ENCODE data around the gene BIN1.
"Not testable (repeated sequence)": the region's sequence is repeated elsewhere in the genome, so short reads cannot be mapped to it uniquely, and the experiment has no call there.

BIN1 gene

GRCh38 chr2:127133793-127134192 lies 26.8 kb upstream of the BIN1 start:
- FAIRE-seq: no peak

- no peak for FAIRE-seq
Measured at GRCh38 chr2:127130421-127130820, 23.5 kb upstream of the BIN1 start.

- FAIRE-seq: no peak
Measured at GRCh38 chr2:127129937-127130336, 23.0 kb upstream of the BIN1 start.

- FAIRE-seq: no peak
Measured at GRCh38 chr2:127128445-127128904, 21.5 kb upstream of the BIN1 start.

GRCh38 chr2:127125821-127126220 lies 18.9 kb upstream of the BIN1 start:
- FAIRE-seq: no peak

- no peak for FAIRE-seq
Measured at GRCh38 chr2:127124426-127124825, 17.5 kb upstream of the BIN1 start.

GRCh38 chr2:127122361-127123027 lies 15.5 kb upstream of the BIN1 start:
- FAIRE-seq: no peak

- FAIRE-seq: no peak
Measured at GRCh38 chr2:127121776-127122176, 14.8 kb upstream of the BIN1 start.

- FAIRE-seq: no peak
Measured at GRCh38 chr2:127121353-127121752, 14.4 kb upstream of the BIN1 start.

GRCh38 chr2:127120408-127120807 lies 13.5 kb upstream of the BIN1 start:
- FAIRE-seq: not testable (repeated sequence)

GRCh38 chr2:127118467-127118866 lies 11.5 kb upstream of the BIN1 start:
- no peak for FAIRE-seq

GRCh38 chr2:127118038-127118437 lies 11.1 kb upstream of the BIN1 start:
- FAIRE-seq: no peak

- no peak for FAIRE-seq
Measured at GRCh38 chr2:127117603-127118002, 10.6 kb upstream of the BIN1 start.

- FAIRE-seq: no peak
Measured at GRCh38 chr2:127115471-127116199, 8.7 kb upstream of the BIN1 start.

- no peak for FAIRE-seq
Measured at GRCh38 chr2:127110985-127111384, 4.0 kb upstream of the BIN1 start.

GRCh38 chr2:127108090-127108523 lies 1.2 kb upstream of the BIN1 start:
- no peak for FAIRE-seq

- FAIRE-seq: no peak
Measured at GRCh38 chr2:127107622-127107999, 657 bp upstream of the BIN1 start.

GRCh38 chr2:127106457-127106990 lies 430 bp downstream of the BIN1 start:
- no peak for FAIRE-seq

GRCh38 chr2:127105656-127106456 lies 1.1 kb downstream of the BIN1 start:
- no peak for FAIRE-seq

- FAIRE-seq: no peak
Measured at GRCh38 chr2:127104881-127105655, 1.9 kb downstream of the BIN1 start.

- no peak for FAIRE-seq
Measured at GRCh38 chr2:127104166-127104660, 2.7 kb downstream of the BIN1 start.
